ENCODE data around the gene KIF5A.

The KIF5A gene

DNA sequence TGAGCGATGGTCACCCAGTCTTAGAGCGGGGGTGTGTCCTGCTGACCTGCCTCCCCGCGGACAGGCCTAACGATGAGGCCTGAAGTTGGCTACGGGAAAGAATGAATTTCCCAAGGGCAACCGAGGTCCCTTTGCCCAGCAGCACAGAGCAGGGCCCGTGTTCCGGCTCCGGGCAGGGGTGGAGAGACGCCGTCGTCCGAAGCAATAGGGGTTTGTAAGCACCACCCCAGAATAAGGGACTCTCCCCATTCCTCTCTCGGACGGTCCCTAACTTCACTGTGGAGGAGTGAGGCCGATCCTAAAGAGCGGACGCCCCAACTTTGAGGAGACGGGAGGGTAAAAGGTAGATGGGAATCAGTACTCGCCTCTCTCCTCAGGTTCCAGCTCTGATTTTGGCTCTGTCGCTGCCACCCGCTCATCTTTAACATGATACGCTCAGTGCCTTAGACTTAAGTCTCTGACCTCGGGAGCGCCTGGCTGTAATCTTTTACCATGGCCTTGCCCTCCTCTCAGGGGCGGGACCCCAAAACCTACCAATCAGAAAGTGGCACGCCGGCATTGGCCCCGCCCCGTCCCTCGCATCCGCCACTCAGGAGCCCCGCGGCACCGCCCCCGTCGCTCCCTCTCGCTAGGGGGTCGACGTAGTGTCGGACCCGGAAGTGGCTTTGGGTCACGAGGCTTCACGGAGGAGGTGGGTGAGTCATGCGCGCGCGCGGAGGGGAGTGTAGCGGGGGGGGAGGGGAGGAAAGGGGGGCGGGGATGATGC, 29.6 kb upstream of the KIF5A start, which contains the start of gene DDIT3:
Gene DDIT3, minus strand, starts transcription at position 462 of the 766 bp plus-strand sequence. CDS start 3,108 bp downstream, outside the sequence.
- DNase-seq (ENCODE audit: low read depth), result peak; percentile 98

DNA sequence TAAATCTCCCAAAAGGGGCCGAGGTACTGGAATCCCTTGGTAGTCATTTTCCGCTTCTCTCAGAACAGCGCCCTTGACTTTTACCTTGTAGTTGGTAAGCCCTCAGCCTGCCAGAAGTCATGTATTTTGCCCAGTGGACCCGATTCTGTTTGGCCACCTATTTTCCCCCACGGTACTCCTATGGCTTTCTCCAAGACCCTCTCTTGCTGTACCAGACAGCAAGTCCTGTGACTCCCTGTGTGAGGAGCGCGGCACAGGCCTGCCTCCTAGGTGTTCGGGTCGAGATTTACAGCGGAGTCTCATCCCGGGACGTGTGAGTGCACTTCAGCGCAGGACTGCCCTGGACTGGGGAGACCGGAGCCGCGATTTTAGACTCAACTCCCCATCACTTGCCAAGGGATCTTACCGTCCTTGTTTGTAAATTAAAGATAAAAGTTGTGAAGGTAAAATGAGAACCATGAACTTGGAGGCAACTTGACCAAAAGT, 28.3 kb upstream of the KIF5A start:
- no peak for DNase-seq (ENCODE audit: low read depth)

DNA sequence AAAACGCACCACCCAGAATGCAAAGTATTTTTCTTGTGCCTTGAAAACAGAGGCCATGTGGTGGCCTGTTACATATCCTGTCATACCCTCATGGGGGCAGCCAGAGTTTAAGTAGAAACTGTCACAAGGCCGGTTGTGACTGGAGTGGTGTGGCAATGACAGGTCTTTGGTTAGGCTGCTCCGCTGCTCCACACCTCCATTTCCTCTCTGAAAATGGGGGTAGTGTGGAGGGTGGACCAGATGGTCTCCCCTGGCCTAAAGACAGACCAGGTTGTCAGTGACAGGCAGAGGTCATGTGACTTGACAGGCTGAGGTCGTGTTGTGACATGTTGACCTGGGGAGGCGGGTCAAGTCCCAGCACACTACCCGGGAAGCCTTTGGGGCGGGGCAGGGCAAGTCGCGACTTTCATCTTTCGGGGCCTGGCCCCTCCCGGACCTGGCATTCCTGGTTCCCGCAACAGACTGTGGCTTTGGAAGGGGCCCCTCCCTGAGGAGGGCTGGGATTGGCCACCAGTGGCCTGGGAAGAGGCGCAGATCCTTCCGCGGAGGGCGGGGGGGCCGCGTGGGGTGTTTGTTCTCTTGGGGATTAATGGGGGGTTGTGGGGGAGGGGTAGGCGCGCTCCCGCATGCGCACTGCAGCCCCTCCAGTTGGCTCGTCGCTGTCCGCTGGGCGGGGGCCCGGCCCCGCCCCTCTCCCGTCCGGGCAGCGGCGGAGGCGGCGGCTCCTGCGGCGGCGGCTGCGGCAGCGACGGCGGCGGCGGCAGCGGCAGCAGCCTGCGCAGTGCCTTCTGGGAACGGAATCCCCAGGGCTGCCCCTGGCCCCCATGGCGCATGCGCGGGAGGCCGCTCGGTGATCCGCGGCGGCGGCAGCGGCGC, 27.6 kb upstream of the KIF5A start, which contains the start of gene MBD6:
Gene MBD6, plus strand, starts transcription at position 814 of the 876 bp plus-strand sequence. CDS start 1,480 bp downstream, outside the sequence.
- DNase-seq (ENCODE audit: low read depth), result peak; percentile 91

DNA sequence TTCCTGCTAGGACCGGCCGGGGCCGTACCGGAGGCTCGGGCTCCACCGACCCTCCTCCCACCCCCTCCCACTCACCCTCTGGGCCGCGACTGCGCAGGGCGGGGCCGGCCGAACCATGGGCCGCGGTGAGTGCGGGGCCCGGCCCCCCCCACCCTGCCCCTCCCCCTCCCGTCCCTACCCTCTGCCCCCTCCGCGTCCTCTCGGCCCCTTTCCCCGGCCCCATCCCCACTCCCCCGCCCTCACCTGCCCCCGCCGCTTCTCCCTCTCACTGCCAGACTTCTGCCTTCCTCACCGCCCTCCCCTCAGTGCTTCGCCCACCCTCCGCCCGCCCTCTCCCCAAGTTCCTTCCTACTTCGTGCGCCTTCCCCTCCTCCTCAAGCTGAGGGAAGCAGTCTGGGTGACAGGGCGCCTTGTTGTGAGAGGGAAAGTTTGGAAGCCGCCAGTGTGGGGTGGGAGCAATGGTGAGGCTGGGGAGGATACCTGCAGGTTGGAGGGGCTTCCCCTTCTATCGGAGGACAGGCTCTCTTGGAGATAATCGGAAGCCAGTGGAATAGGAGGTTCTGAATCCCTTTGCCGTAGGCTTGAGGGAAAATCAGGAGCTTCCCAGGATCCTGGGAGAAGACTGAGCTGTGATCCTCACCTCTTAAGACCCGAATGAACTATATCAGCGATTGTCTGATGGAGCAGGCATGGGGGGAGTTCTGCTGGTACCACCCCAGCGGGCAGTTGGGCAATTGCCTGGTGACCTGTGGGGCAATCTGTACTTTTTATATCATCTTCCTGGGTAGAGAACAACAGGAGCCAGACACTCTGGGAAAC, 26.7 kb upstream of the KIF5A start:
- DNase-seq (ENCODE audit: low read depth), result no peak

DNA sequence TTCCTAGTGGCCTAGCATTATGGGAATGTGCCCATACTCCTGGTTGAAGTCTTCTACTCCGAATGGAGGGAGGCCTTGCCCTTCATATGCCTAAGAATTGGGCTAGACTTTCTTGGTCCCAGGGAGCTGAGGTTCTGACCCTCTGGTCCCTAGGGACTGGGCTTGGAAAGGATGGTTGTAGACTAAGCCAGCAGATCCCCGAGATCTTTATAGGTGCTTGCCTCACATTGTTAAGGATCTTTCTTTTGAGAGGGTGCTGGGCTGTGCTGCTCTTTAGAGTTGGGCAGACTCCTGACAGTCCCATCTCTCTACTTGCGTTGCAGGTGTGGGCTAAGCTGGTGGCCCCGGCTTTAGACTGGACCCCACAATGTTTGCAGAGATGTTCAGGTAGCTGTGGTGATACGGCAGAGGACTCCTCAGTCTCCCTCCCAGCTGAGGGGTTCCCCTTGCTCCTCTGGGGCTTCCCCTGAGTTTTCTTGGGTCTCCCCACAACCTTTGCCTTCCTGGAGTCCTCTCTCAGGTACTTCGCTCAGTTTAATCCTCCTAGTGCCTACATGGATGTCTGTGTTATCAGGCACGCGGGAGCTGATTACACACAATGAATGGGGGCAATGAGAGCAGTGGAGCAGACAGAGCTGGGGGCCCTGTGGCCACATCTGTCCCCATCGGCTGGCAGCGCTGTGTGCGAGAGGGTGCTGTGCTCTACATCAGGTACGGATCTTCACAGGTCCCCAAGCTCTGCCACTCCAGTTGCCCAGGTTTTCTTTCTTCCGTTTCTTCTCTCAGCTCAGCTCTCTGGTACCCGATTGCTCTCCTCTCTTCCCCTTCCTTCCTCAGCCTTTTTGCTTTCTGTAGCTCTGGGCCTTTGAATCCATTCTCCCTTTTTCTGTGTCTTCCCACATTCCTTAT, 25.9 kb upstream of the KIF5A start:
- DNase-seq (ENCODE audit: low read depth), result no peak

DNA sequence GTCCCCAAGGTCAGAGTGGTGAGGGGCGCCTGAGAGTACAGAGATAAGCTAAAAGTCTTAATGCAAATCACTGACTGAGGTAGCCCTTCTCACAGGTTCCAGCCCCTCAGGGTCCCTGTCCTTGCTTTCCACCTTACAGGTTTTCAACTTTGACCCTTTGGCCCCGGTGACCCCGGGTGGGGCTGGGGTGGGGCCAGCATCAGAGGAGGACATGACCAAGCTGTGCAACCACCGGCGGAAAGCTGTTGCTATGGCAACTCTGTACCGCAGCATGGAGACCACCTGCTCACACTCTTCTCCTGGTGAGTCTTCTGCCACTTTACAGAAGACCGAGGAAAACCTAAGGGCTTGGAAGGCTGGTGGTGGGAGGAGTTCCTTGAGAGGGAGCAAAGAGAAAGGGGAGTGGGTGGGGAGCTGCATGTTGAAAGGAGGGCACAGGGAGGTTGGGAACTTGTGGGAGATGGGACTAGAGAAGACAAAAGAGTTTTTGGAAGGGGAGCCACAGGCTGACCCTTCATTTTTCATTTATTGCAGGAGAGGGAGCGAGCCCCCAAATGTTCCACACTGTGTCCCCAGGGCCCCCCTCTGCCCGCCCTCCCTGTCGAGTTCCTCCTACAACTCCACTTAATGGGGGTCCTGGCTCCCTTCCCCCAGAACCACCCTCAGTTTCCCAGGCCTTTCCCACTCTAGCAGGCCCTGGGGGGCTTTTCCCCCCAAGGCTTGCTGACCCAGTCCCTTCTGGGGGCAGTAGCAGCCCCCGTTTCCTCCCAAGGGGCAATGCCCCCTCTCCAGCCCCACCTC, 24.8 kb upstream of the KIF5A start:
- no peak for DNase-seq (ENCODE audit: low read depth)

DNA sequence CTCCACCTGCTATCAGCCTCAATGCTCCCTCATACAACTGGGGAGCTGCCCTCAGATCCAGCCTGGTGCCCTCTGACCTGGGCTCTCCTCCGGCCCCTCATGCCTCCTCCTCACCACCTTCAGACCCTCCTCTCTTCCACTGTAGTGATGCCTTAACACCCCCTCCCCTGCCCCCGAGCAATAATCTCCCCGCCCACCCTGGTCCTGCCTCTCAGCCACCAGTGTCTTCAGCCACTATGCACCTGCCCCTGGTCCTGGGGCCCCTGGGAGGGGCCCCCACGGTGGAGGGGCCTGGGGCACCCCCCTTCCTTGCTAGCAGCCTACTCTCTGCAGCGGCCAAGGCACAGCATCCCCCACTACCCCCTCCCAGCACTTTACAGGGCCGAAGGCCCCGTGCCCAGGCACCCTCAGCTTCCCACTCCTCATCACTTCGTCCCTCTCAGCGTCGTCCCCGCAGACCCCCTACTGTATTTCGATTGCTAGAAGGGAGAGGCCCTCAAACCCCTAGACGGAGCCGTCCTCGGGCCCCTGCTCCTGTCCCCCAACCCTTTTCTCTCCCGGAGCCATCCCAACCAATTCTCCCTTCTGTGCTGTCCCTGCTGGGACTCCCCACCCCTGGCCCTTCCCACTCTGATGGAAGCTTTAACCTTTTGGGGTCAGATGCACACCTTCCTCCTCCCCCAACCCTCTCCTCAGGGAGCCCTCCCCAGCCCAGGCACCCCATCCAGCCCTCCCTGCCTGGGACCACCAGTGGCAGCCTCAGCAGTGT, 24.0 kb upstream of the KIF5A start:
- no peak for DNase-seq (ENCODE audit: low read depth)

DNA sequence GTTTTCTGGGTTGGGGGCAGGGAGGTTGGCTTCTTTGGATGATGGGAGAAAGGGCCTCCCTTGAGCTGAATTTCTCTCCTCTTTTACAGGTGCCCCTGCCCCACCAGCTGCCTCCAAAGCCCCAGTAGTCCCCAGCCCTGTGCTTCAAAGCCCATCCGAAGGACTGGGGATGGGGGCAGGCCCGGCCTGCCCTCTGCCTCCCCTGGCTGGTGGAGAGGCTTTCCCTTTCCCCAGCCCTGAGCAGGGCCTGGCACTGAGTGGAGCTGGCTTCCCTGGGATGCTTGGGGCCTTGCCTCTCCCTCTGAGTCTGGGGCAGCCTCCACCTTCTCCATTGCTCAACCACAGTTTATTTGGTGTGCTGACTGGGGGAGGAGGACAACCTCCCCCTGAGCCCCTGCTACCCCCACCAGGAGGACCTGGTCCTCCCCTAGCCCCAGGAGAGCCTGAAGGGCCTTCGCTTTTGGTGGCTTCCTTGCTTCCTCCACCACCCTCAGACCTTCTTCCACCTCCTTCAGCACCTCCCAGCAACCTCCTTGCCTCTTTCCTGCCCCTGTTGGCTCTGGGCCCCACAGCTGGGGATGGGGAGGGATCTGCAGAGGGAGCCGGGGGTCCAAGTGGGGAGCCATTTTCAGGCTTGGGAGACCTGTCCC, 23.2 kb upstream of the KIF5A start:
- DNase-seq (ENCODE audit: low read depth), result no peak

DNA sequence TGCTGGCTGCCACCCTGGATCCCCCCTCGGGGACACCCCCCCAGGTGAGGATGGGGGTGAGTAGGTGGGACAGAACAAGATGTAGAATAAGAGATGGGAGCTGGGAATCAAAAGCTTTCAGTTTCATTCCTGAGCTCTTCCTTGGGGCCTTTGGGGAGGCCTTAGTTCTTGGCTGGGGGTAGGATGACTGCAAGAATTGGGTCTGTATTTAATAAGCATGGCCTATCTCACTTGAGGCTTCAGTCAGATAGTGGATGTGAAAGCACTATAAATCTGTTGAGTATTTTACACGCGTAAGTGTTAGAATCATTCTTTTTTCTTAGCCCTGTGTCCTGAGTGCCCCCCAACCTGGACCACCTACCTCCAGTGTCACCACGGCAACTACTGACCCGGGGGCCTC, 22.7 kb upstream of the KIF5A start:
- no peak for DNase-seq (ENCODE audit: low read depth)

DNA sequence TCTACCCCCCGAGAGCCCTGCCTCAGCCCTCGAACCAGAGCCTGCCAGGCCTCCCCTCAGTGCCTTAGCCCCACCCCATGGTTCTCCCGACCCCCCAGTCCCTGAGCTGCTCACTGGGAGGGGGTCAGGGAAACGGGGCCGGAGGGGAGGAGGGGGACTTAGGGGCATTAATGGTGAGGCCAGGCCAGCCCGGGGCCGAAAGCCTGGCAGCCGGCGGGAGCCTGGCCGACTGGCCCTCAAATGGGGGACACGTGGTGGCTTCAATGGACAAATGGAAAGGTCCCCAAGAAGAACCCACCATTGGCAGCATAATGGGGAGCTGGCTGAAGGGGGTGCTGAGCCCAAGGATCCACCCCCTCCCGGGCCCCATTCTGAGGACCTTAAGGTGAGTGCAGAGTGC, 21.7 kb upstream of the KIF5A start:
- DNase-seq (ENCODE audit: low read depth), result no peak

DNA sequence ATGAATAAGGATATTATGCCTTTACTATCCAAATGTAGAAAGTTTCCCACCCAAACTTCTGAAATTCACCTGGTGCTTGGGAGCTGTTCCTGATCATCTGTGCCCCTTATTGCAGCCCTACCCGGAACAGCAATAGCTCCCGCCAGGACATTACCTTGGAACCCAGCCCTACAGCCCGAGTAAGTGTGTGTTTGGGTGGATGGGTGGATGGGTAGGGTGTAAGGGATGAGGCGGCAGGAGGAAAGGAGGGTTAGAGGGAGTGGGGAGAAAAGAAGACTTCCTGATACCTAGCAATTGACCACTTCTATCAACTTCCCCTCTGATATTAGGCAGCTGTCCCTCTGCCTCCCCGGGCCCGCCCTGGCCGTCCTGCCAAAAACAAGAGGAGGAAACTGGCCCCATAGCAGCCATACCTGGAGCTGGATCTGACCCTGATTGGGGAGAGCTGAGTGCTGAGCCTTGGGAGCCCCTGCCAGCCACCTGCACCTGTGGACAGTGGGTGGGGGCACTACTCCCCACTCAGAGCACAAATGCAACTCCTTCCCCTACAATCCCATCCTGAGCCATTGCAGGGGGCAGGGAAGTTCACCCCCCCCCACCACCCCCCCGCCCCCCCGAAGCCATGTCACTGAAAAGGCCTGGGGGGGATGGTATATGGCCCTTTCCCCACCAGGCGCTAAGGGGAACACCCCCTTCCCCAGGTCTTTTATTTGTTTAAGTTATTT, 20.9 kb upstream of the KIF5A start:
- no peak for DNase-seq (ENCODE audit: low read depth)

DNA sequence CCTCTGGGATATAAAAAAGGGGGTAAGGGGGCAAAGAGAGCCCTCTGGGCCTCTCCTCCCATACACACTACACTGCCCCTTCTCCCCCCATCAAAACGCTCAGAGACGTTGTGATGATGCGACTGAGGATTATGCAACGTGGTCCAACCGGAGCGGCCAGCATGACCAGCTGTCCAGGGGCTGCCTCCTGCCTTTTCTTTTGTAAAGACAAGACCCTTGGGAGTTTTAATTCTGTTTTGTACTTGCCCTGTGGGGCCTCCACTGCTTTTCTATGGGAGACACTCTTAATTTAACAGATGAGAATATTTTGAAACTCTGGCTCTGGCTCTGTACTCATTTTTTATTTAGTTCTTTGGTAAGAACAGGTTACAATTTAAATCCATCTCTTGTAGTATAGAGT, 20.0 kb upstream of the KIF5A start:
- DNase-seq (ENCODE audit: low read depth), result no peak

DNA sequence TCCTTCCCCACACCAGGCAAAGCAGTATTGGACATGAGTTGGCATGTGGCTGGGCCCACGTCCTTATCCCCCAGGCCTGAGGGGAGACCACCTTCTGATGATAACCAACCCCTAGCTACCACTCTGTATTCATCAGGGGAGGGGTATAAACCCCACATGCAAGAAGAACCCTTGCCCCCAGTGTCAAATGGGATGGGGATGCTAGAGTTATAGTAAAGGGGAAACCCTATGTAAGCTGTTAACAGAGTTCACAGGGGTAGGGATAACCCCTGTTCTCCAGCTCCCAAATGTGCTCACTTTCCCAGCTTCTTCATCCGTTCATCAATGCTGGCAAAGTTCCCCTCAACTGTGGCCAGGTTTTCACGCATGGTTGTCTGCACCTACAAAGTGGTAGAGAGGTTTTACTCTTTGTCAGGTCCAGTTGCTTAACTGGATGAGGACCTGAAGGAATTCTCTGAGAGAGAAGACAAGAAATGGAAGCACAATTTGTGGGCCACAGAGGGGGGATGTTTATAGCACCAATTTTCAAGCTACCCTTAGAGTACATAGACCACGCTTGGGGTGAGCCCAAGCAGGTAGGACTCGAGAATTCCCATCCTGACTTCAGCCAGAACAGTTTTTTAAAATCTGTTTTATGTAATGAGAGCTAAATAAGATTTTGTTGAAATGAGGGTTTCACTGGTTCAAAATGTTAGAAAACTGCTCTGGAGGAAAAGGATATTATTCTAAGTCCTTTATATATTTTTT, 19.3 kb upstream of the KIF5A start:
- no peak for DNase-seq (ENCODE audit: low read depth)

DNA sequence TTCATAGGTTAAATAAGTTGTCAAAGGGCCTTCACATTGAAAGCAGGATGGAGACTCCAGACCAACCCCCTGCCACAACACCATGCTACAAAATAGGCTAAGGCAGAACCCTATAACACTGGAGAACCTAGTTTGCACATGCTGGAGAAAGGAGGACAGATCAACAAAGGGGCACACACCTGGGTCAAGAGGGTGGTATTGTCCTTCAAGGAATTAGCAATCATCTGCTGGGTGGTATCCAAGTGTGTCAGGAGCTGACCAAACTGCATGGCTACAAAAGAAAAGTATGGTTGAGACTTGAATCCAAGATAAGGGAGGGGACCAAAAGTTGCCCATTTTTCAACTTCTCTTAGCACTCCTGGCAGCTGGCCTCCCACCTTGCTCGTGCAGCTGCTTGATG, 18.0 kb upstream of the KIF5A start:
- DNase-seq (ENCODE audit: low read depth), result no peak

DNA sequence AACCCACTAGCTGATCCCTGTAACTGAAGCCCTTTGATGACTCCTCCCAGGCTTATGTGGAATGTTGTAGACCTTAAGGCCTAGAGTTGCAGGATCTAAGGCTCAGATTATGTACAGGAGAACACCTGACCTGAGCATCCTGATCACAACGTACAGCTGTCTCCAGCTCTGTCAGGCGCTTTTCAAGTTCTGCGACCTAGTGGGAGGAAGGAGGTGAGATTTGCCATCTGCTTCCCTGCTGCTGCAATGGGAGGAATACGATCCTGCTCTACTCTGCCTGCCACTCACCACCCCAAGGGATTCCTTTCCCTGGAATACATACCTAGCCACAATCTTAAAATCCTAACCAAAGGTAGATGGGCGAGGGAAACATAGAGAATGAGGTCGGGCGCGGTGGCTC, 16.7 kb upstream of the KIF5A start:
- no peak for DNase-seq (ENCODE audit: low read depth)

DNA sequence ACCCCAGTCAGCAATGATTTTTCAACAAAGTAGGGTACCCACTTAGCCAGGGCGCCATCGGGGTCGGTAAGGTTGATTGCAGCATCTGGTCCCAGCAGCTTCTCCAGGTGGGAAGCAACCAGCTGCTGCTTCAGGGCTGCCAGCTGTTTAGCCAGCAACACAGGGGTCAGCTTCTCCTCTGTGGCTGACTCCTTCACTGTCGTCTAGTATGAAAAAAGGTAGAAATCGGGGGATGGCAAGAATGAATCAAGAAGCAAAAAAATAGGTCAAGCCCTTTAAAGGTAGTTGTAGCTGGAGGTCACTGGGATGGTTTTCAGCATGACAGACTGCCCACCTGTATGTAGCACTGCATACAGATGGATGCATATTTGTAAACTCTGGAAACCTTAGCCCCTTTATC, 15.6 kb upstream of the KIF5A start:
- DNase-seq (ENCODE audit: low read depth), result no peak

DNA sequence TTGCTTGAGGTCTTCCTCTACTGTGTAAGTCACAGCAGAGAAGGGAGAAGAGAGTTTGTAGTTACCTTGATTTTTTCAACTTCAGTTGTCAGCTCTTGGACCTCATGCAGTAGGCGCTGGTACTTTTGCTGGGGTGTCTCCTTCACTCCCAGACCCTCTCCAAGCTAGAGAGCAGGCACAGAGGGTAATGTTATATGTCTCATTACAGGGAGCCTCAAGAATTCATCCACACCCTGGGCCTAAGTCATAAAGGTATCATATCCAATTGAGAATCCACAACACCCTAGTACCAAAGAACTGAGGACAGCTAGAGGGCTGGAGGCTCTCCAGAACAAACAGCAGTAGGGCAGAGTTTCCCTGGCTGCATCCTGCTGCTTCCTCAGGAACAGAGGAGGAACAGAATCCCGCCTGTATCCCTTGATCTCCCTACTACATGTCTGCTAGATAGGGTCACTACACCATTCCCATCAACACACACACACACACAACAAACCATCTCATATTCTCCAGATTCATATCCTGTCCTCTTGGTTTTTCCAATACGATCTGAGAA, 14.8 kb upstream of the KIF5A start:
- no peak for DNase-seq (ENCODE audit: low read depth)
